ENCODE measurements around the gene ATF7IP2. TPM values are rescaled to one million over a fixed set of nuclear protein-coding genes. Genes with fewer than 3 reads are reported as not detected.

The ATF7IP2 gene
- total RNA-seq, 1 experiment from 2014 or later, result 3.6 TPM

Small RNA genes within 50 kb of the gene (small RNA-seq; reads per million reads assigned to genes)
- gene RNU6-633P, result not detected

Other genes starting within 250 kb of the ATF7IP2 start
- gene GRIN2A, start 203.6 kb upstream of the ATF7IP2 start, total RNA-seq (2014; rRNA removed; shearing (Covaris generic)), result 0.73 TPM in 1 of 2 replicates, not detected in the other
- gene EMP2, start 194.5 kb downstream of the ATF7IP2 start, total RNA-seq (2014; rRNA removed; shearing (Covaris generic)), result 11.2 and 12.3 TPM in 2 replicates